Glutamatergic neuron (in vitro differentiated cells): ENCODE results near the gene PCNT. TPM values are rescaled to one million over a fixed set of nuclear protein-coding genes. Genes with fewer than 3 reads are reported as not detected.

Experiments
- DNase-seq: peaks from one replicate; pipeline ENCODE4 v3.0.0; 2022
- H3K27ac Mint-ChIP-seq: one replicate; pipeline ENCODE4 v1.8.0; 2020; ENCODE audit warnings: mild to moderate bottlenecking, mixed read lengths, inconsistent platforms; ENCODE audit not compliant: unreplicated experiment
- H3K27me3 Mint-ChIP-seq: one replicate; pipeline ENCODE4 v1.8.0; 2020; ENCODE audit warnings: mild to moderate bottlenecking, moderate library complexity, mixed read lengths, inconsistent platforms; ENCODE audit not compliant: unreplicated experiment
- H3K36me3 Mint-ChIP-seq: one replicate; pipeline ENCODE4 v1.8.0; 2020; ENCODE audit warnings: mild to moderate bottlenecking, mixed read lengths, inconsistent platforms; ENCODE audit not compliant: unreplicated experiment
- H3K4me1 Mint-ChIP-seq: one replicate; pipeline ENCODE4 v1.8.0; 2020; ENCODE audit warnings: mild to moderate bottlenecking, low read depth, mixed read lengths, inconsistent platforms; ENCODE audit not compliant: unreplicated experiment
- H3K4me3 Mint-ChIP-seq: one replicate; pipeline ENCODE4 v1.8.0; 2020; ENCODE audit warnings: mild to moderate bottlenecking, mixed read lengths, inconsistent platforms; ENCODE audit not compliant: unreplicated experiment
- H3K9me3 Mint-ChIP-seq: one replicate; pipeline ENCODE4 v1.8.0; 2020; ENCODE audit warnings: mild to moderate bottlenecking, moderate library complexity, mixed read lengths, inconsistent platforms; ENCODE audit not compliant: unreplicated experiment
- CTCF ChIP-seq: fragments of 200-600 bp; sonication (generic); IDR thresholded peaks from one replicate; pipeline ENCODE4 v1.5.0; 2021; ENCODE audit not compliant: partially characterized antibody, unreplicated experiment
- total RNA-seq: library from RNA; stranded (reverse); fragmentation: NEBNext Ultra II Directional; extraction: Animal tissue kit (Norgen Biotek cat#: 25700); gene quantifications from one replicate; pipeline ENCODE4 v1.2.1, GENCODE V29; 2021; ENCODE audit not compliant: unreplicated experiment

PCNT gene
- total RNA-seq, 1 donor from 2014 or later = 117 TPM

- TF ChIP-seq CTCF = no peak
- Mint-ChIP-seq H3K4me1 (peaks cover 19% of the 10 kb centered on the region), H3K36me3 (peaks cover 3% of the 10 kb centered on the region), H3K9me3 (peaks cover 14% of the 10 kb centered on the region), H3K27ac (peak overlapping the region; percentile 98), H3K27me3 (peaks cover 16% of the 10 kb centered on the region), H3K4me3 (peak overlapping the region; percentile 97)
- peak; percentile 82 for DNase-seq
These were observed 1.3 kb downstream of the PCNT start for GRCh38 chr21:46325073-46325912.

DNA sequence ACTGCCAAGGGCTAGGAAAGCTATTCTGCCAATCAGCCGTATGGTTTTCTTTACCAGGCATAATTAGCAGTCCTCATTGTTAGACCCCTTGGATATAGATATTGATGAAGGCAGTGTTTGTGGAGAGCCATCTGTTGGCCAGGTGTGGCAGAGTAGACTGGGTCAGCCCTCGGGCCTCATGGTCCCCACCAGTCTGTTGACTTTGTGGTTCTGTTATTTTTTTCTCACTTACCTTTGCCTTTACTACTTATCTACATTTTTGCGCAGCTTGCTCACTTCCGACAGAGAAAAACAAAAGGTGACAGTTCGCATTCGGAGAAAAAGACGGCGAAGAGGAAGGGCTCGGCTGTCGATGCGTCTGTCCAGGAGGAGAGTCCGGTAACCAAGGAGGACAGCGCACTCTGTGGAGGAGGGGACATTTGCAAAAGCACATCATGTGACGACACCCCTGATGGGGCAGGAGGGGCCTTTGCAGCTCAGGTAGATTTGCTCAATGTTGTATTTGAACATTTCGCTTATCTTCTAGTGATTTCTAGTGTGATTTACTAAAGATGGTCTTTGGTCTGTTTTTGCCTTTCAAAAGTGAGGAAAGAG, 2.3 kb downstream of the PCNT start:
- peaks cover 19% of the 10 kb centered on the region for H3K4me1 Mint-ChIP-seq
- peak overlapping the region; percentile 97 for H3K4me3 Mint-ChIP-seq
- peaks cover 14% of the 10 kb centered on the region for H3K9me3 Mint-ChIP-seq
- peaks cover 16% of the 10 kb centered on the region for H3K27me3 Mint-ChIP-seq
- H3K36me3 Mint-ChIP-seq = peaks cover 3% of the 10 kb centered on the region
- peak; percentile 31 for DNase-seq
- H3K27ac Mint-ChIP-seq = peak overlapping the region; percentile 96
- no peak for TF ChIP-seq CTCF

- Mint-ChIP-seq H3K27me3 (peaks cover 16% of the 10 kb centered on the region), H3K4me3 (peak overlapping the region; percentile 63), H3K4me1 (peaks cover 19% of the 10 kb centered on the region), H3K27ac (peak overlapping the region; percentile 40), H3K9me3 (peaks cover 13% of the 10 kb centered on the region), H3K36me3 (peaks cover 3% of the 10 kb centered on the region)
- no peak for TF ChIP-seq CTCF
- DNase-seq = no peak
These were observed 3.8 kb downstream of the PCNT start for GRCh38 chr21:46327711-46328110.

GRCh38 chr21:46328151-46328550, 4.2 kb downstream of the PCNT start:
- no peak for TF ChIP-seq CTCF
- H3K27me3 Mint-ChIP-seq = peaks cover 13% of the 10 kb centered on the region
- peaks cover 3% of the 10 kb centered on the region for H3K36me3 Mint-ChIP-seq
- peak overlapping the region; percentile 23 for H3K27ac Mint-ChIP-seq
- H3K4me3 Mint-ChIP-seq = peak overlapping the region; percentile 55
- H3K9me3 Mint-ChIP-seq = peaks cover 10% of the 10 kb centered on the region
- no peak for DNase-seq
- H3K4me1 Mint-ChIP-seq = peaks cover 19% of the 10 kb centered on the region

- H3K27ac Mint-ChIP-seq = no peak overlapping the region
- H3K4me1 Mint-ChIP-seq = peaks cover 19% of the 10 kb centered on the region
- H3K4me3 Mint-ChIP-seq = no peak overlapping the region
- H3K36me3 Mint-ChIP-seq = peaks cover 3% of the 10 kb centered on the region
- no peak for TF ChIP-seq CTCF
- DNase-seq = no peak
- H3K9me3 Mint-ChIP-seq = peaks cover 9% of the 10 kb centered on the region
- peaks cover 11% of the 10 kb centered on the region for H3K27me3 Mint-ChIP-seq
These were observed 5.8 kb downstream of the PCNT start for GRCh38 chr21:46329796-46330195.
